Measurements from ENCODE around the gene CRISPLD2. TPM values are rescaled to one million over a fixed set of nuclear protein-coding genes. Genes with fewer than 3 reads are reported as not detected.

Gene CRISPLD2
- total RNA-seq, 2 experiments from 2014 or later, result 2.0 to 2.6 TPM

- CTCF ChIA-PET, result interaction anchor here (1.8 kb wide), 1 partner anchor 65 kb away, joined by 5 read pairs; no protein-coding TSS in a partner anchor
- Mint-ChIP-seq H3K9me3 (no peaks in the 10 kb centered on the region), H3K4me1 (ENCODE audit: low read depth) (peaks cover 11% of the 10 kb centered on the region), H3K36me3 (ENCODE audit: low read depth) (no peaks in the 10 kb centered on the region), H3K27ac (no peak overlapping the region), H3K4me3 (no peak overlapping the region), H3K27me3 (peaks cover 18% of the 10 kb centered on the region)
- Histone ChIP-seq H3K36me3 (ENCODE audit: insufficient read depth, low read length) (no peaks in the 10 kb centered on the region), H3K27ac (ENCODE audit: low read depth in 1 of 2, low read length in 2 of 2) (no peak overlapping the region), H3K4me1 (ENCODE audit: insufficient read depth, low read length) (peaks cover 26% of the 10 kb centered on the region), H3K4me3 (ENCODE audit: low read length) (peak overlapping the region; percentile 28), H3K9me3 (ENCODE audit: control insufficient read depth in 1 of 2, insufficient read depth in 1 of 2, low read length in 2 of 2) (peaks cover 0 to 4% of the 10 kb centered on the region in 2 experiments), H3K27me3 (ENCODE audit: control insufficient read depth in 1 of 2, insufficient read depth in 2 of 2, low read length in 2 of 2) (peaks cover 0 to 6% of the 10 kb centered on the region in 2 experiments)
- intact Hi-C loops (cut with DNase I, micrococcal nuclease), result no loop called here
- ATAC-seq (ENCODE audit: poor library complexity) (no peak), DNase-seq (no peak)
- TF ChIP-seq CTCF (IDR thresholded peaks at IDR 0.05), result no peak
- POLR2A ChIA-PET, result interaction anchor here (0.6 kb wide), 1 partner anchor 65 kb away, joined by 3 read pairs; no protein-coding TSS in a partner anchor
Measured at GRCh38 chr16:84818989-84819643, 669 bp upstream of the CRISPLD2 start.

- Mint-ChIP-seq H3K36me3 (ENCODE audit: low read depth) (no peaks in the 10 kb centered on the region), H3K27ac (no peak overlapping the region), H3K4me1 (ENCODE audit: low read depth) (peaks cover 11% of the 10 kb centered on the region), H3K9me3 (no peaks in the 10 kb centered on the region), H3K27me3 (peaks cover 22% of the 10 kb centered on the region), H3K4me3 (peak overlapping the region; percentile 38)
- ChIA-PET POLR2A (no interaction called here), CTCF (interaction anchor here (0.6 to 1.8 kb wide), 2 partner anchors 66 to 91 kb away, joined by 3 to 5 read pairs; no protein-coding TSS in a partner anchor)
- H3K4me1 ChIP-seq (ENCODE audit: insufficient read depth, low read length), result peaks cover 26% of the 10 kb centered on the region
- ATAC-seq (ENCODE audit: poor library complexity) (no peak), DNase-seq (no peak)
- peaks cover 0 to 4% of the 10 kb centered on the region in 2 experiments for H3K9me3 ChIP-seq (ENCODE audit: control insufficient read depth in 1 of 2, insufficient read depth in 1 of 2, low read length in 2 of 2)
- H3K4me3 ChIP-seq (ENCODE audit: low read length), result peak overlapping the region; percentile 53
- no peak for TF ChIP-seq CTCF (IDR thresholded peaks at IDR 0.05)
- H3K27me3 ChIP-seq (ENCODE audit: control insufficient read depth in 1 of 2, insufficient read depth in 2 of 2, low read length in 2 of 2), result peaks cover 0 to 6% of the 10 kb centered on the region in 2 experiments
- H3K27ac ChIP-seq (ENCODE audit: low read depth in 1 of 2, low read length in 2 of 2), result no peak overlapping the region
- intact Hi-C loops (cut with DNase I, micrococcal nuclease), result no loop called here
- no peaks in the 10 kb centered on the region for H3K36me3 ChIP-seq (ENCODE audit: insufficient read depth, low read length)
Measured at GRCh38 chr16:84820305-84820684, 510 bp downstream of the CRISPLD2 start.

GRCh38 chr16:84820771-84821170, 986 bp downstream of the CRISPLD2 start:
- Histone ChIP-seq H3K27me3 (ENCODE audit: control insufficient read depth in 1 of 2, insufficient read depth in 2 of 2, low read length in 2 of 2) (peaks cover 0 to 6% of the 10 kb centered on the region in 2 experiments), H3K4me1 (ENCODE audit: insufficient read depth, low read length) (peaks cover 26% of the 10 kb centered on the region), H3K27ac (ENCODE audit: low read depth in 1 of 2, low read length in 2 of 2) (no peak overlapping the region), H3K36me3 (ENCODE audit: insufficient read depth, low read length) (no peaks in the 10 kb centered on the region), H3K4me3 (ENCODE audit: low read length) (no peak overlapping the region), H3K9me3 (ENCODE audit: control insufficient read depth in 1 of 2, insufficient read depth in 1 of 2, low read length in 2 of 2) (peaks cover 0 to 4% of the 10 kb centered on the region in 2 experiments)
- CTCF ChIA-PET, result interaction anchor here (0.6 to 1.8 kb wide), 2 partner anchors 67 to 91 kb away, joined by 3 to 5 read pairs; no protein-coding TSS in a partner anchor
- H3K4me1 Mint-ChIP-seq (ENCODE audit: low read depth), result peaks cover 11% of the 10 kb centered on the region
- H3K27me3 Mint-ChIP-seq, result peaks cover 22% of the 10 kb centered on the region
- intact Hi-C loops (cut with DNase I, micrococcal nuclease), result no loop called here
- no peak overlapping the region for H3K27ac Mint-ChIP-seq
- ATAC-seq (ENCODE audit: poor library complexity), result no peak
- no peak for TF ChIP-seq CTCF (IDR thresholded peaks at IDR 0.05)
- POLR2A ChIA-PET, result no interaction called here
- H3K4me3 Mint-ChIP-seq, result peak overlapping the region; percentile 38
- no peak for DNase-seq
- H3K36me3 Mint-ChIP-seq (ENCODE audit: low read depth), result no peaks in the 10 kb centered on the region
- H3K9me3 Mint-ChIP-seq, result no peaks in the 10 kb centered on the region
